HepG2 (cell line): ENCODE data around the gene DIPK1B. TPM values are rescaled to one million over a fixed set of nuclear protein-coding genes. Genes with fewer than 3 reads are reported as not detected.

Experiments used
- ATAC-seq: fragments of 200-7000 bp; cut with Tn5 transposase; 3 replicates; pipeline ENCODE4 v1.9.1; 2020; ENCODE audit warnings: mild to moderate bottlenecking, moderate library complexity
- BruUV-seq: library from RNA; stranded (reverse); fragments of 400-500 nt; replicated peaks from 2 replicates; lab custom pipeline; 2021; lab: Mats Ljungman, UMichigan
- CTCF ChIA-PET: fragments of 300-600 bp; formaldehyde crosslinking; extraction: SDS; loops from one replicate; lab custom pipeline; 2021; ENCODE audit warnings: low total read pairs, inconsistent platforms, low intra/inter-chr PET ratio; lab: Yijun Ruan, JAX
- POLR2A ChIA-PET: fragments of 350-600 bp; sonication (Branson Sonifier 250); formaldehyde crosslinking; loops from one replicate; lab custom pipeline; 2020; ENCODE audit warnings: antibody characterized with exemption, inconsistent platforms; lab: Yijun Ruan, JAX
- DNase-seq: peaks from one replicate; pipeline ENCODE4 v3.0.0-alpha.2; 2015; ENCODE audit warnings: low spot score
- FAIRE-seq: peaks from 3 replicates; lab custom pipeline; 2011; peaks lifted over from hg19 to GRCh38; lab: Jason Lieb, UNC
- H2AFZ ChIP-seq: one replicate; pipeline ENCODE4 v1.6.1; 2011; ENCODE audit warnings: low read length, inconsistent platforms
- H3K27ac ChIP-seq: fragments of 300-600 bp; 3 replicates; pipeline ENCODE4 v1.8.0; 2011; ENCODE audit warnings: mixed run types, mild to moderate bottlenecking, mixed read lengths, low read length, inconsistent platforms; ENCODE audit not compliant: insufficient read depth; ENCODE audit errors: extremely low read length
- H3K27me3 ChIP-seq, 2 experiments: fragments of 200-600 bp in 1 of 2; 2 replicates in 1 of 2; 3 replicates in 1 of 2; pipeline versions ENCODE4 v1.6.0 to v1.8.0; 2011; ENCODE audit warnings: low read length in 2 of 2, mild to moderate bottlenecking in 2 of 2, moderate library complexity in 2 of 2, inconsistent platforms in 1 of 2; ENCODE audit not compliant: insufficient read depth in 2 of 2, control insufficient read depth in 1 of 2
- H3K36me3 ChIP-seq, 2 experiments: fragments of 200-600 bp in 1 of 2; replicated peaks in 1 of 2; 2 replicates in 1 of 2; 3 replicates in 1 of 2; pipeline versions ENCODE4 v1.5.1 to v1.8.0; 2011; ENCODE audit warnings: low read length in 2 of 2, inconsistent platforms in 1 of 2; ENCODE audit not compliant: insufficient read depth in 2 of 2, control insufficient read depth in 1 of 2
- H3K4me1 ChIP-seq: 2 replicates; pipeline ENCODE4 v1.5.1; 2012; ENCODE audit warnings: low read length, inconsistent platforms; ENCODE audit not compliant: insufficient read depth
- H3K4me2 ChIP-seq: 2 replicates; pipeline ENCODE4 v1.6.0; 2011; ENCODE audit warnings: low read depth, low read length, inconsistent platforms
- H3K4me3 ChIP-seq, 3 experiments: fragments of 200-600 bp in 1 of 3; sonication (generic), shearing (Covaris generic) in 1 of 3; replicated peaks in 1 of 3; 2 replicates each; pipeline ENCODE4 v1.5.1; 2011 to 2016; ENCODE audit warnings: low read length in 3 of 3, inconsistent platforms in 2 of 3, low read depth in 2 of 3, mild to moderate bottlenecking in 2 of 3, control low read depth in 1 of 3, mixed read lengths in 1 of 3; ENCODE audit not compliant: insufficient read depth in 1 of 3
- H3K79me2 ChIP-seq: one replicate; pipeline ENCODE4 v1.6.1; 2011; ENCODE audit warnings: low read length, inconsistent platforms; ENCODE audit not compliant: insufficient read depth
- H3K9ac ChIP-seq: 2 replicates; pipeline ENCODE4 v1.6.0; 2011; ENCODE audit warnings: mild to moderate bottlenecking, low read depth, low read length, inconsistent platforms; ENCODE audit not compliant: insufficient read depth
- H3K9me3 ChIP-seq: 2 replicates; pipeline ENCODE4 v1.5.1; 2012; ENCODE audit warnings: mild to moderate bottlenecking, low read length
- H4K20me1 ChIP-seq: 2 replicates; pipeline ENCODE4 v1.6.0; 2011; ENCODE audit warnings: inconsistent platforms, mild to moderate bottlenecking, low read length, moderate library complexity; ENCODE audit not compliant: insufficient read depth
- ARNT ChIP-seq: fragments of 450-650 bp; IDR thresholded peaks from 2 replicates; pipeline ENCODE4 v1.6.1; 2017
- HMGXB4 ChIP-seq, 2 experiments: sonication (generic) in 1 of 2; formaldehyde crosslinking in 1 of 2; IDR thresholded peaks; 2 replicates each; pipeline versions ENCODE4 v1.4.0 to v1.6.1; 2018 to 2020; ENCODE audit warnings: missing genetic modification reagents in 2 of 2, borderline replicate concordance in 1 of 2, low read depth in 1 of 2, mild to moderate bottlenecking in 1 of 2, missing biosample characterization in 1 of 2
- HOXA5 ChIP-seq: sonication (generic); formaldehyde crosslinking; IDR thresholded peaks from 2 replicates; pipeline ENCODE4 v1.4.0; 2020; ENCODE audit warnings: missing genetic modification reagents
- KDM5A ChIP-seq: fragments of 200-600 bp; sonication (generic); IDR thresholded peaks from 2 replicates; pipeline ENCODE4 v1.7.0; 2018; ENCODE audit warnings: antibody characterized with exemption, mild to moderate bottlenecking, low read length, borderline replicate concordance
- LCORL ChIP-seq, 2 experiments: fragments of 450-650 bp in 1 of 2; sonication (generic) in 1 of 2; formaldehyde crosslinking in 1 of 2; IDR thresholded peaks; 2 replicates each; pipeline versions ENCODE4 v1.5.0 to v1.6.1; 2017 to 2020; ENCODE audit warnings: antibody characterized with exemption in 1 of 2, missing genetic modification reagents in 1 of 2
- MXD4 ChIP-seq: IDR thresholded peaks from 2 replicates; pipeline ENCODE4 v1.6.1; 2016; ENCODE audit warnings: mild to moderate bottlenecking, missing biosample characterization, missing genetic modification reagents
- PATZ1 ChIP-seq: sonication (generic); formaldehyde crosslinking; IDR thresholded peaks from 2 replicates; pipeline ENCODE4 v1.4.0; 2020; ENCODE audit warnings: missing genetic modification reagents
- SMARCE1 ChIP-seq: fragments of 450-650 bp; IDR thresholded peaks from 2 replicates; pipeline ENCODE4 v1.6.1; 2017; ENCODE audit warnings: borderline replicate concordance
- SPEN ChIP-seq: sonication (generic); formaldehyde crosslinking; IDR thresholded peaks from 2 replicates; pipeline ENCODE4 v1.5.1; 2020; ENCODE audit warnings: low read depth, mild to moderate bottlenecking, missing genetic modification reagents
- TARDBP ChIP-seq: sonication (generic); formaldehyde crosslinking; IDR thresholded peaks from 2 replicates; pipeline ENCODE4 v1.8.0; 2022; ENCODE audit warnings: mild to moderate bottlenecking, missing genetic modification reagents
- TIGD3 ChIP-seq: sonication (generic); formaldehyde crosslinking; IDR thresholded peaks from 2 replicates; pipeline ENCODE4 v1.5.1; 2020; ENCODE audit warnings: mild to moderate bottlenecking, missing genetic modification reagents, borderline replicate concordance
- ZBTB3 ChIP-seq: sonication (generic); formaldehyde crosslinking; IDR thresholded peaks from 2 replicates; pipeline ENCODE4 v1.4.0; 2020; ENCODE audit warnings: low read depth, mild to moderate bottlenecking, moderate library complexity, missing genetic modification reagents, borderline replicate concordance
- ZBTB42 ChIP-seq: sonication (generic); formaldehyde crosslinking; IDR thresholded peaks from 2 replicates; pipeline ENCODE4 v1.5.0; 2020; ENCODE audit warnings: mild to moderate bottlenecking, missing genetic modification reagents
- ZFP36 ChIP-seq: fragments of 150-350 bp; IDR thresholded peaks from 2 replicates; pipeline ENCODE4 v1.6.1; 2018; ENCODE audit warnings: borderline replicate concordance, low read length, low read depth; ENCODE audit not compliant: partially characterized antibody
- ZKSCAN1 ChIP-seq: fragments of 150-350 bp; IDR thresholded peaks from 2 replicates; pipeline ENCODE4 v1.6.1; 2014; ENCODE audit warnings: low read length
- ZNF607 ChIP-seq: sonication (generic); formaldehyde crosslinking; IDR thresholded peaks from 2 replicates; pipeline ENCODE4 v1.5.1; 2020; ENCODE audit warnings: missing genetic modification reagents, mild to moderate bottlenecking, borderline replicate concordance
- ZNF768 ChIP-seq: sonication (generic); formaldehyde crosslinking; IDR thresholded peaks from 2 replicates; pipeline ENCODE4 v1.4.0; 2020; ENCODE audit warnings: missing genetic modification reagents
- ZSCAN20 ChIP-seq: sonication (generic); formaldehyde crosslinking; IDR thresholded peaks from 2 replicates; pipeline ENCODE4 v1.4.0; 2020; ENCODE audit warnings: missing genetic modification reagents, mild to moderate bottlenecking, borderline replicate concordance
- WGBS: methylation state at CpG from one replicate; pipeline ENCODE4 v1.1.6; 2017; ENCODE audit warnings: low lambda C conversion rate; 5-methylcytosine and 5-hydroxymethylcytosine counted together
- in situ Hi-C: cut with HindIII; loops from 2 replicates; pipeline ENCODE4 v1.10.0; 2017; ENCODE audit warnings: low pct_unique_long_range_greater_than_20kb; ENCODE audit not compliant: extremely low pct_ligation_motif_present
- intact Hi-C: fragments of 100-400 bp; cut with micrococcal nuclease; formaldehyde crosslinking; loops from one replicate; pipeline ENCODE4 v1.10.0; 2022; ENCODE audit not compliant: unreplicated experiment
- polyA plus RNA-seq, 8 experiments: library from polyadenylated mRNA; depleted of rRNA in 3 of 8; stranded (reverse) in 7 of 8; unstranded in 1 of 8; fragments of >200 nt; fragmentation: Illumina TruSeq in 4 of 8; extraction: Trizol in 4 of 8; gene quantifications; 2 replicates each; pipeline versions ENCODE4 v1.2.1 to v1.2.3, GENCODE V29; 2011 to 2016; ENCODE audit warnings: low read depth in 4 of 8, missing spikeins in 1 of 8, mixed read lengths in 1 of 8; ENCODE audit not compliant: insufficient read depth in 1 of 8
- total RNA-seq, 5 experiments: library from RNA; depleted of rRNA; stranded (reverse); fragments of >200 nt; fragmentation: Illumina TruSeq; extraction: Trizol; gene quantifications; 2 replicates each; pipeline ENCODE4 v1.2.3, GENCODE V29; 2016; ENCODE audit warnings: low read depth in 1 of 5

DIPK1B gene
- total and polyA plus RNA-seq, 2 of the 13 experiments (the other 11 are each of a cell fraction or from before 2014, with no cell fraction given), result 0.18 to 3.9 TPM

GRCh38 chr9:136686794-136687711 is 25.3 kb upstream of the DIPK1B start, which contains the start of gene AGPAT2:
Gene AGPAT2, minus strand, starts transcription at chr9:136687457. Its CDS starts 100 bp downstream, at chr9:136687357.
- intact Hi-C loops, result no loop called here
- Histone ChIP-seq H4K20me1 (no peaks in the 10 kb centered on the region), H3K4me1 (peaks cover 47% of the 10 kb centered on the region), H3K4me2 (peak within 1 kb of the TSS; percentile 68), H3K9me3 (no peaks in the 10 kb centered on the region), H2AFZ (no peak within 1 kb of the TSS), H3K79me2 (no peaks in the 10 kb centered on the region), H3K9ac (peak within 1 kb of the TSS; percentile 54; the same call in 1 of the 2 replicates), H3K27ac (no peak within 1 kb of the TSS), H3K4me3 (peak within 1 kb of the TSS; percentile 42 to 75 (median 57); a peak in 5 of 6 replicates), H3K36me3 (no peaks in the 10 kb centered on the region), H3K27me3 (peaks cover 17 to 62% of the 10 kb centered on the region in 2 experiments)
- ChIA-PET POLR2A (interaction anchor here (1.6 kb wide), 1 partner anchor 10 kb away, joined by 4 read pairs; no protein-coding TSS in a partner anchor), CTCF (no interaction called here)
- FAIRE-seq (no peak), ATAC-seq (peak; percentile 64), DNase-seq (no peak)
- 0% methylated on average over 10 of the region's 106 CpGs for WGBS
- BruUV-seq, result no TSS peak
- in situ Hi-C loops, result no loop called here
- TF ChIP-seq HOXA5 (CRISPR knock-in tag) (no peak), HMGXB4 (CRISPR knock-in tag; IDR thresholded peaks at IDR 0.05; ENCODE audit: borderline replicate concordance in 1 of 2, low read depth in 1 of 2) (0 out of 4 replicates have a peak, but pooled peaks of 1 of the 2 experiments have one; percentile 17), ZBTB42 (CRISPR knock-in tag) (no peak), SMARCE1 (no peak), TIGD3 (CRISPR knock-in tag) (no peak), ZNF607 (CRISPR knock-in tag) (0 out of 2 replicates have a peak, but pooled peaks have one; percentile 36), ZNF768 (CRISPR knock-in tag) (peak; percentile 36; the same call in 1 of the 2 replicates), ZBTB3 (CRISPR knock-in tag) (no peak), PATZ1 (CRISPR knock-in tag) (peak; percentile 51), TARDBP (no peak), ZFP36 (no peak), ZSCAN20 (CRISPR knock-in tag) (no peak), MXD4 (CRISPR knock-in tag) (no peak), ARNT (no peak), SPEN (CRISPR knock-in tag) (0 out of 2 replicates have a peak, but pooled peaks have one; percentile 29), LCORL (IDR thresholded peaks at IDR 0.05) (no peak), LCORL (CRISPR knock-in tag; IDR thresholded peaks at IDR 0.05) (0 out of 2 replicates have a peak, but pooled peaks have one; percentile 36), ZKSCAN1 (no peak), KDM5A (no peak)
